NCI-H2107 (cell line): ENCODE measurements around the gene CHD2.

Experiments
- DNase-seq: peaks from one replicate; lab custom pipeline; 2025; lab: John Stamatoyannopoulos, UW

CHD2 gene

GRCh38 chr15:92885224-92886041, 14.7 kb upstream of the CHD2 start:
- DNase-seq: no peak

GRCh38 chr15:92886042-92886537, 14.0 kb upstream of the CHD2 start:
- DNase-seq: no peak

DNA sequence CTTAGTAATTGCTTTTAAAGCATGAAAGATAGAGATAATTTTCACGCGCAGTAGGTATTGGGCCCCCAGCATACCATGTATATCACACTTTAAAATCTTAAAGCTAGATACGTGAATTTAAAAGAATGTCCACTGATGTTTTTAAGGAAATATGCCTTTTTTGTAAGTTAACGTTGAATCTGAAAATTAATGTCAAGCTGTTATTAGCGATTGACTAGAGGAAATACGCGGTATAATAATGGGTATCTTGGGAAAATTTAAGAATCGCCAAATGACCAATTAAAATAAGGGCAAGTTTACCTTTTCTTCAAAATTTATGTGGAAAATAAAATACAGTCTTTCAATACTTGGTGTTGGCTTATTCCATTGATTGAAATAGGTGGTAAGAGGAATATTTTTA, 13.3 kb upstream of the CHD2 start:
- DNase-seq: no peak

- DNase-seq: no peak
Measured at GRCh38 chr15:92887869-92888268, 12.3 kb upstream of the CHD2 start.

DNA sequence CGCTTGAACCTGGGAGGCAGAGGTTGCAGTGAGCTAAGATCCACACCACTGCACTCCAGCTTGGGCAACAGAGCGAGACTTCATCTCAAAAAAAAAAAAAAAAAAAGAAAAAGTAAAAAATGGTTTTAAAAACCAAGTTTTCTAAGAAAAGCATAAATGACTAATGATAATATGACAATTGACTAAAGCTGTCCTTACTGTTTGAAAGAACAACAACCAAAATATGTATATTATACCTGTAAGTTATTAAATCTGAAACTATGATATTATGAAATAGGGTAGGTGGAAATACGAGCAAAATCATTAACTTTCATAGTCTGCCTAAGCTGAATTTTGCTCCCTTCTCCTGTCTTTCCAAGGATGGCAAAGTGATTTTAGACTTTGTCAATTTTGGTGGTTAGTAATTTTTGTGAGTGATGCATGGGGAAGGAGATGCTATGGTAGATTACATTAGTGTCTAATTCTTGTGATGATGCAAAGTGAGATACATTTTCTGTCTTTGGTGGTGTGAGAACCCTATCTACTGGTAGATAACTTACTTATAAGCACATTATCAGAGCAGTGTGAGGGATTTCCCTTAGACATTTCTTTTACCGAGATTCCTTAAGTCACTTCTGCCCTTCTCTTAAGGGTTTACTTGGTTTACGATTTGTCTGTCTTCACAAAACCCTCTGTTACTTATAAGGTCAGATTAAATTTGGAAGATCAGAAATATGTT, 10.6 kb upstream of the CHD2 start:
- DNase-seq: no peak

DNA sequence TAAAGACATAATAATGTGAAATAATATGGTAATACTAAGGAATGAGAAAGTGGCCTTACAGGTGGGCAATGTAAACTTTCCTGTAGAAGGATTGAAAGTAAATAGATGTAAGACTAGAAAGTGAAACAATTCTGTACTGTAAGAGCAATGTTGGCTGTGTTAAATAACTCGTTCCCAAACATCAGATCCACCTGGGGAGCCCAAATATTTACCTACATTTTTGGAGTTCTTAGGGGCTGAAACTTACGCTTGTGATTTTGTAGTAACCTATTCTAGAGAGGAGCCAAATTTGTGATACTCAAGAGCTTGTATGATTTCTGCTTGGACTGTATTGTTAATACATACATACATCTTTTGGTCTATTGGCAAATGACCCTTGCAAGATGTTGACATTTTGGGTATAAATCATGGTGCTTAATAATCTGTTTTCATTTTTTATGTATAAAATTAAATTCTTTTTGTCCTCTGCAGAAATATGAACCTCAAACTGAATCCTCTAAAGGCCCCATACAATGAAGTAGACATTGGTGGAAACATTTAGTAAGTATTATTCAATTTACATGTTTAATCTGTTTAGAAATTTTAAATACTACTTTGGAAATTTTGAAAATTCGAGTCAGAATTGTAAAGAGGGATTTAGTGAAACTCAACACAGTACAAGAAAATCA, 8.5 kb upstream of the CHD2 start:
- DNase-seq: no peak

DNA sequence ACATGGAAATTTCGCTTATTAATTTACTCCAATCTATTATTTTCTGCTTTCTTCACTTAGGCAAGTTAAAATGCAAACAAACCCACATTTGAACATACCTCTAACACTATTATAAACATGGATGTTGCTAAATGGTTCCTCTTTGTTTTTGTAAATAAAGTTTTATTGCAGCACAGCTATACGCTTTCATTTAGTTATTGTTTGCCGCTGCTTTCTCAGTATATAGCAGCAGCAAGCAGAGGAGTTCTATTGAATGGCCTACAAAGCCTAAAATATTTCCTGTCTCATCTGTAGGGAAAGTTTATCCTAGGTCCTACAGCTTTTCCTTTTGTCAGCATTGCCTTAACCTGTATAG, 7.9 kb upstream of the CHD2 start:
- no peak for DNase-seq

DNA sequence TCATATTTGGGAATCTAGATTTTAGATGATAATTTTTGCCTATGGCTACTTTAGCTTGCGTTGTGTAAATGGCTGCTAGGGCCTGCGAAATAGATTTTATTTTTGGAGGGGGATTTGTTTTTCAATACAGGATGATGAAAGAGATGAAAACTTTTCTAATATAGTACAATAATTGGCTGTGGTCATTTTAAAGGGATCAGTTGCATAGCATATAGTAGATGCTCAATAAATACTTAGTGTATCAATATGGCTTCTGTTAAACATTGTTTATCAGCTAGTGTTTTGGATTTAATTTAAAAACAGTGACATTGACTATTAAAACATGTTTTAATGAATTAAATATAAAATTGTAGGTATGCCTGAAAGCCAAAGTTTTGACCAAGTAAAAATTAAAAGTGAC, 6.9 kb upstream of the CHD2 start:
- DNase-seq: no peak

GRCh38 chr15:92896561-92896960, 3.6 kb upstream of the CHD2 start:
- DNase-seq: no peak

- DNase-seq: no peak
Measured at GRCh38 chr15:92897620-92898019, 2.5 kb upstream of the CHD2 start.

DNA sequence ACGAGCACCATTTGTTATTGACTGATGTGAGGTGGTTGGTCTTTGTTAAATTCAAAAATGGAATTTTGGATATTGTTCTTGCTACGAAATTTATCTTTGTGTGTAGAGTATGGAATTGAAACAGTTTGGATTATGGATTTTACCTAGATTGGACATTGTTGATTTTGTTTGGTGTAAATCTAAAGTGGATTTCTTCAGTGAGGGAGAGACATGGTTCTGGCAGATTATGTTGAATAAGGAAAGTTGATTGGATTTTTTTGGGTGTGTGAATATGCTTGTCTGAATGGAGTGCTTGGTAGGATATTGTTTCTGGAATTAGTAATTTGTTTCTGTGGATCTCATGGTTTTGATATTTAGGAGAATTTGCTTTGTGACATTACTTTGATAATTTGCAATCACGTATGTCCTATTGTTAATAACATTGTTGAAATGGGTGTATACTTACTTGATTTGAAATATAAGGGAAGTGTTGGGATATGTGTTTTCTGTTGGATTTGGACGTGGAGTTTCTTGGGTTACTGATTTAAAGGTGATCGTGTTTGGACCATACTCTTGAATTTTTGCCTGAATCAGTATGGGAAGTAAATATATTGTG, 1.0 kb upstream of the CHD2 start:
- DNase-seq: no peak

DNA sequence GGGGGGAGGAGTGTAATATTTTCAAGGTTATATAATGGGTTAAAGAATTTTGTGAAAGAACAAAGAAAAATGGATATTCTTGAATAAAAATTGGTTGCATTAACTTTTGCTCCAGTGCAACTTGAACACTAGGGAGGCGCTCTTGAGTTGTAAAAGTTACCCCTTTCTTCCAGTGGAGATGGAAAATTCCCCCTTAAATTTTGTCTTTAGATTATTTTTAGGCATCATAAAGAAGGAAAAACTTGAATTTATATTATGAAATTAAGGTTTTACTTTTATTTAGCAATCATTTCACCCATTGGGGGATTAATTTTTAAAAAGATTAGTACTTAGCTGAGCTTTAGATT, 550 bp upstream of the CHD2 start:
- DNase-seq: no peak

DNA sequence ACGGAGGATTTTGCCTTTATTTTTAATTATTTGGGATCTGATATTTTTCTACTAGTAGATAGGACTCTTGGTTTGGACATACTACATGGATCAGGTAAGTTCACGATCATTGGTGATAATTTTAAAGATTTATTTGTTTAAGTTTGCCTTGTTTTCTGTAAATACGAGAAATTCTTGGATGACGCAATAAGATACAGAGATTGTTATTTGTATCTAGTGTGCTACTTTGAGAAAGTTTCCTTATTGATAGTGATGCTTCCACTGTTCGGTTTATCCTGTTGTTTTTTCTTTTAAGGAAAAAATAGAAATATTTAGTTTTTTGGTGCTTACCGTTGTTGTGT, 577 bp downstream of the CHD2 start:
- no peak for DNase-seq

DNA sequence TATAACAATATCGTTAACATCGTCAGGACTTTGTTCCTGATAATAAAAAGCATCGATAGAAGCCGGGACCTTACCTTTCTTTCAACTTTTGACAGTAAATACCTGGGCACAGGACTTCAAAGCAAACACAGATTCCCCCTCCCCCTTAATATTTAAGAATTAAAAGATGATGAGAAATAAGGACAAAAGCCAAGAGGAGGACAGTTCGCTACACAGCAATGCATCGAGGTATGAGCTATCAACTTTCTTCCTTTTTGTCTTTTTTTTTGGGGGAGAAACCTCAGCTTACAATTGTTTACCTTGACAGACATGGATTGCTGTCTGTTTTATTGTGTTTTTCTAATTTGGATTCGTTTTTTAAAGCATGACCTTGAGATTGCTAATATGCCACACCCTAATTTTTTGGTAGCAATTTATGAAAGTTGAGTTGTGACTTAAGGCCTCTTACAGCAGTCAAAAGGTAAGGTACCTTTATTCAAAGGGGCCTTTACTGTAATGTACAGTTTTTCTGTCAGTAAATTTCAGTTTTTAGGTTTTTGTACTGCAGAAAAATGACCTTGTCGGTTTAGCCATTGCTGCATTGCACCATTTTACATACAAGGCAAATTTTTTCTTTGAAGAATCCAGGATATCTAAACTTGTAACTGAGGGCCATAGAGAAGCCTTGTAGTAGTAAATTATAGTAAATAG, 1.1 kb downstream of the CHD2 start:
- no peak for DNase-seq

GRCh38 chr15:92901995-92902394, 1.9 kb downstream of the CHD2 start:
- no peak for DNase-seq

- DNase-seq: no peak
Measured at GRCh38 chr15:92902737-92903593, 2.8 kb downstream of the CHD2 start.

DNA sequence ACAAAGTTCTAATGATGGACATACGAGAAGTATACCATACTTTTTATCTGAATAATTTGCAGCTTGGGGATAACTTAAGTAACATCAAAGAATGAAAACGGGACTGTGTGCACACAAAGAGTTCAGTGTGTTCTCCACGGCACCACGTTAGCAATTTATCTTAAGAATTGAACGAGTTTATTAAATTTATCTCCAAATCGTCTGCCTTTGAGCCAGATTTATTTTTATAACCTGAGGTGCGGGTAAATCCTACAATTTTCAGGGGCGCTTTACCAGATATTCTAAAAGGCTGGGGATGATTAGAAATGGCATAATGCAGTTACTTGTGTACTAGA, 3.5 kb downstream of the CHD2 start:
- DNase-seq: no peak

- peak; percentile 89 for DNase-seq
Measured at GRCh38 chr15:92903966-92904721, 4.0 kb downstream of the CHD2 start.

GRCh38 chr15:92904722-92905571, 4.8 kb downstream of the CHD2 start:
- DNase-seq: no peak

- no peak for DNase-seq
Measured at GRCh38 chr15:92906020-92906419, 5.9 kb downstream of the CHD2 start.
